HG03066 (cell line): Measurements from ENCODE around the gene NBPF12.
"Not testable (repeated sequence)": the region's sequence is repeated elsewhere in the genome, so short reads cannot be mapped to it uniquely, and the experiment has no call there.

Source experiments
- ATAC-seq: cut with Tn5 transposase; IDR thresholded peaks from one replicate; pipeline ENCODE4 v1.9.1; 2021; ENCODE audit warnings: low read depth; ENCODE audit not compliant: unreplicated experiment

NBPF12 gene

GRCh38 chr1:146970656-146971055 is 32.5 kb downstream of the NBPF12 start:
- ATAC-seq = not testable (repeated sequence)

GRCh38 chr1:146972681-146973080 is 34.6 kb downstream of the NBPF12 start:
- not testable (repeated sequence) for ATAC-seq

DNA sequence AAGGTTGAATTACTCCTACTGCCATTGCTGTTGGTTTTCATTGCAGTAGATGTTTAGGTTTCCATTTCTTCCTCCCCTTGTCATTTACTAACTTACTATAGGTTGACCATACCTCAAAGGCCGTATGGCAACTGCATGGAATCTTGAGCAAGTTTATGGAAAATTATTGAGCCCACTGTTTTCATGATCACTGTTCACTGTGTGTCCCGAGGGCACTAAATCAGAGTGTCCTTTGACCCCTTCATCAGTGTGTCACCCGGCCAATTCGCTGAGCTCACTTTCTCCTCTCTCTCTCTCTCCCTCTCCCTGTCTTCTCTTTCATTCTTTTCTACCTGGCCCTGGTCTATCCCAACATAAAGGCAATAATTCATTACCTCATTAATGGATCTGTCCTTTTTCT is 47.7 kb downstream of the NBPF12 start:
- not testable (repeated sequence) for ATAC-seq

DNA sequence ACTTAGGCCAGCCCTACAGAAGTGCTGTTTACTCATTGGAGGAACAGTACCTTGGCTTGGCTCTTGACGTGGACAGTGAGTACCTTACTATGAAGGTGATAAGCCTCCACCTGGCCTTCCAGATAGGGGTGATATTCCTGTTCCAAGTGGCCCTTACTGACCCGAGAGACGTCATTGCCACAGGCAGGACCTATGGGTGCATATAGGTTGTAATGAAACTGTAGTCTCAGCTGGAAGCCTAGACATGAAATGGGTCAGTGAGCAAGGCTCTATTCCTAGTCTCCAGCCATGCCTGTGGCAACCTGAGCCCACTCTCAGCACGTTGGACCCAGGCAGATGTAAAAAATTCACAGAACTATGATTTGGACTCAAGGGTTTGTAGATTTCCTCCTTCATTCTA is 48.3 kb downstream of the NBPF12 start:
- not testable (repeated sequence) for ATAC-seq

DNA sequence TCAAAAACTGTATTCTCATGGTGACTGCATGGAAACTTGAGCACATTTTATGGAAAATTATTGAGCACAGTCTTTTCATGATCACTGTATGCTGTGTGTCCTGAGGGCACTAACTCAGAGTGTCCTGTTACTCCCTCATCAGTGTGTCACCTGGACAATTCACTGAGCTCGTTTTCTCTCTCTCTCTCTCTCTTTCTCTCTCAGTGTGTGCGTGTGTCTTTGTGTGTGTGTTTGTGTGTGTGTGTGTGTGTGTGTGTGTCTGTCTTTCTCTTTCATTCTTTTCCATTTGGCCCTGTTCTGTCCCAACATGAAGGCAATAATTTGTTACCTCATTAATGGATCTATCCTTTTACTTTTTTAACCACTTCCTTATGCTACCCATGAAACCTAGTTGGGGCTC is 49.4 kb downstream of the NBPF12 start:
- not testable (repeated sequence) for ATAC-seq

DNA sequence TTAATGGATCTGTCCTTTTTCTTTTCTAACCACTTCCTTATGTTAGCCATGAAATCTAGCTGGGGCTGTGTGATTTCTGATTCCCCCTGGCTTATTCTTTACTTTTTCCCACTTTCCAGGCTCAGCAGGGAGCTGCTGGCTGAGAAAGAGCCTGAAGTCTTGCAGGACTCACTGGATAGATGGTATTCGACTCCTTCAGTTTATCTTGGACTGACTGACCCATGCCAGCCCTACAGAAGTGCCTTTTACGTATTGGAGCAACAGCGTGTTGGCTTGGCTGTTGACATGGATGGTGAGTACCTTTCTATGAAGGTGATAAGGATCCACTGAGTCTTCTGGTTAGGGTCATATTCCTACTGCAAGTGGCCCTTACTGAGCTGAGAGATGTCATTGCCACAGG is 51.3 kb downstream of the NBPF12 start:
- ATAC-seq = not testable (repeated sequence)

GRCh38 chr1:147008495-147008894 is 70.4 kb downstream of the NBPF12 start:
- ATAC-seq = not testable (repeated sequence)

DNA sequence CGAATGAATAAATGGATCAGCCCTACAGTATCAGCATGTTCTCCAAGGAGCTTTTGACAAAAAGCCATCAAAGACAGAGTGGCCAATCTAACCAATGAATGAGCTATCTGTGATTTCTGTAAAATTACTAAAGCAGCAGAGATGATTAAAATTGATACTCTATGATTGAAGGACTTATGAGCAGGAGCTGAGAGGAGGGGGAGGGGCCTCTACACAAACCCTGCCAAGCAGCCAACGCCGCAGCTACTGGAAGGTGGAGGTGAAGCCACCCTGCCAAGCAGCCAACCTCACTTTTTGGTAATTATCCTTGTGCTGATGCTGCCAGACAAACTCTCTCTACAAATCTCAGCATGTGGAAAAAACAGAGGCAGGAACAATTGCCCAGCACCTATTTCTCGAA is 88.9 kb downstream of the NBPF12 start:
- ATAC-seq = not testable (repeated sequence)

- not testable (repeated sequence) for ATAC-seq
These were observed 92.0 kb downstream of the NBPF12 start for GRCh38 chr1:147030066-147030653.

GRCh38 chr1:147039916-147040315 is 101.8 kb downstream of the NBPF12 start:
- ATAC-seq = no peak

GRCh38 chr1:147042891-147043290 is 104.8 kb downstream of the NBPF12 start:
- not testable (repeated sequence) for ATAC-seq

- not testable (repeated sequence) for ATAC-seq
These were observed 106.4 kb downstream of the NBPF12 start for GRCh38 chr1:147044511-147044910.
